NB4 (cell line): ENCODE measurements around the gene TACSTD2.

Experiments used
- CTCF ChIP-seq: IDR thresholded peaks from one replicate; pipeline ENCODE4 v1.5.1; 2012; ENCODE audit warnings: low read depth, low read length
- POLR2A ChIP-seq: IDR thresholded peaks from 2 replicates; pipeline ENCODE4 v1.6.1; 2011; ENCODE audit warnings: mild to moderate bottlenecking; ENCODE audit not compliant: insufficient read length; ENCODE audit errors: extremely low read depth

GRCh38 chr1:58576727-58577653, at the start of gene TACSTD2:
- TF ChIP-seq CTCF (no peak), POLR2A (no peak)
